ENCODE data around the gene DHX36.

DHX36 gene

GRCh38 chr3:154290187-154290586, 34.1 kb downstream of the DHX36 start:
- no peak for DNase-seq (ENCODE audit: low spot score)

GRCh38 chr3:154285221-154285620, 39.1 kb downstream of the DHX36 start:
- DNase-seq (ENCODE audit: low spot score): no peak

- no peak for DNase-seq (ENCODE audit: low spot score)
These were observed 44.1 kb downstream of the DHX36 start for GRCh38 chr3:154280161-154280560.

GRCh38 chr3:154275965-154276364, 48.3 kb downstream of the DHX36 start:
- no peak for DNase-seq (ENCODE audit: low spot score)

- DNase-seq (ENCODE audit: low spot score): no peak
These were observed 49.0 kb downstream of the DHX36 start for GRCh38 chr3:154275292-154275691.

- DNase-seq (ENCODE audit: low spot score): no peak
These were observed 49.9 kb downstream of the DHX36 start for GRCh38 chr3:154274348-154274747.

GRCh38 chr3:154273381-154273780, 50.9 kb downstream of the DHX36 start:
- no peak for DNase-seq (ENCODE audit: low spot score)

- DNase-seq (ENCODE audit: low spot score): no peak
These were observed 69.8 kb downstream of the DHX36 start for GRCh38 chr3:154254527-154254926.

GRCh38 chr3:154252759-154253638, 71.3 kb downstream of the DHX36 start:
- peak; percentile 56 for DNase-seq (ENCODE audit: low spot score)

GRCh38 chr3:154251610-154252009, 72.7 kb downstream of the DHX36 start:
- DNase-seq (ENCODE audit: low spot score): no peak

- no peak for DNase-seq (ENCODE audit: low spot score)
These were observed 74.0 kb downstream of the DHX36 start for GRCh38 chr3:154250291-154250690.

GRCh38 chr3:154247806-154248415, 76.4 kb downstream of the DHX36 start:
- no peak for DNase-seq (ENCODE audit: low spot score)

- DNase-seq (ENCODE audit: low spot score): no peak
These were observed 79.6 kb downstream of the DHX36 start for GRCh38 chr3:154244644-154245043.

- no peak for DNase-seq (ENCODE audit: low spot score)
These were observed 80.9 kb downstream of the DHX36 start for GRCh38 chr3:154243353-154243752.

GRCh38 chr3:154242766-154243165, 81.5 kb downstream of the DHX36 start:
- no peak for DNase-seq (ENCODE audit: low spot score)

- no peak for DNase-seq (ENCODE audit: low spot score)
These were observed 82.8 kb downstream of the DHX36 start for GRCh38 chr3:154241496-154241895.

GRCh38 chr3:154240235-154240634, 84.1 kb downstream of the DHX36 start:
- DNase-seq (ENCODE audit: low spot score): no peak

GRCh38 chr3:154236331-154236730, 88.0 kb downstream of the DHX36 start:
- DNase-seq (ENCODE audit: low spot score): no peak

- DNase-seq (ENCODE audit: low spot score): no peak
These were observed 89.0 kb downstream of the DHX36 start for GRCh38 chr3:154235330-154235729.

GRCh38 chr3:154229217-154229590, 95.1 kb downstream of the DHX36 start:
- no peak for DNase-seq (ENCODE audit: low spot score)

- no peak for DNase-seq (ENCODE audit: low spot score)
These were observed 95.6 kb downstream of the DHX36 start for GRCh38 chr3:154228561-154229216.

GRCh38 chr3:154227531-154227930, 96.8 kb downstream of the DHX36 start:
- DNase-seq (ENCODE audit: low spot score): no peak

GRCh38 chr3:154225536-154225935, 98.8 kb downstream of the DHX36 start:
- no peak for DNase-seq (ENCODE audit: low spot score)
